Endothelial cell of umbilical vein (primary cell): ENCODE results near the gene ZNRF3. TPM values are rescaled to one million over a fixed set of nuclear protein-coding genes. Genes with fewer than 3 reads are reported as not detected.

Experiments used
- BruUV-seq: library from RNA; stranded (reverse); fragments of 400-500 nt; replicated peaks from 2 replicates; lab custom pipeline; 2021; lab: Mats Ljungman, UMichigan
- CTCF ChIA-PET: fragments of 300-600, 350-600 bp; sonication (Branson Sonifier 250); formaldehyde crosslinking; loops from one replicate; lab custom pipeline; 2021; ENCODE audit warnings: antibody characterized with exemption, inconsistent platforms; lab: Charles Lee
- POLR2A ChIA-PET: fragments of 300-600, 350-600 bp; sonication (Branson Sonifier 250); formaldehyde crosslinking; loops from one replicate; lab custom pipeline; 2021; ENCODE audit warnings: antibody characterized with exemption, inconsistent platforms; lab: Charles Lee
- DNase-seq: peaks from one replicate; pipeline ENCODE4 v3.0.0-alpha.2; 2011; ENCODE audit warnings: low read depth, low spot score
- FAIRE-seq: peaks from 2 replicates; lab custom pipeline; 2011; peaks lifted over from hg19 to GRCh38; lab: Jason Lieb, UNC
- H2AFZ ChIP-seq: 2 replicates; pipeline ENCODE4 v1.6.0; 2012; ENCODE audit warnings: low read depth, low read length, control low read depth, inconsistent platforms
- H3K27ac ChIP-seq: 2 replicates; pipeline ENCODE4 v1.5.1; 2011; ENCODE audit warnings: low read depth, mild to moderate bottlenecking, control low read depth, low read length, moderate library complexity; ENCODE audit not compliant: insufficient read depth
- H3K27me3 ChIP-seq, 2 experiments: 2 replicates each; pipeline versions ENCODE4 v1.6.0 to v1.6.1; 2011; ENCODE audit warnings: low read length in 2 of 2, mixed read lengths in 1 of 2; ENCODE audit not compliant: control insufficient read depth in 2 of 2, insufficient read depth in 2 of 2
- H3K36me3 ChIP-seq, 2 experiments: 2 replicates in 1 of 2; 3 replicates in 1 of 2; pipeline ENCODE4 v1.5.1; 2011; ENCODE audit warnings: low read length in 2 of 2, mild to moderate bottlenecking in 1 of 2, moderate library complexity in 1 of 2; ENCODE audit not compliant: control insufficient read depth in 2 of 2, insufficient read depth in 2 of 2; ENCODE audit errors: extremely low read depth in 1 of 2
- H3K4me1 ChIP-seq: 3 replicates; pipeline ENCODE4 v1.5.1; 2011; ENCODE audit warnings: mild to moderate bottlenecking, low read length; ENCODE audit not compliant: control insufficient read depth, insufficient read depth; ENCODE audit errors: extremely low read depth
- H3K4me2 ChIP-seq: 2 replicates; pipeline ENCODE4 v1.6.1; 2011; ENCODE audit warnings: low read length, control low read depth, mixed read lengths; ENCODE audit not compliant: insufficient read depth
- H3K4me3 ChIP-seq, 3 experiments: fragments of 200-600 bp in 1 of 3; sonication (generic), shearing (Covaris generic) in 1 of 3; replicated peaks in 1 of 3; 2 replicates each; pipeline ENCODE4 v1.5.1; 2011 to 2016; ENCODE audit warnings: control low read depth in 3 of 3, low read length in 3 of 3, mild to moderate bottlenecking in 2 of 3, inconsistent platforms in 1 of 3, low read depth in 1 of 3, moderate library complexity in 1 of 3; ENCODE audit not compliant: insufficient read depth in 1 of 3
- H3K79me2 ChIP-seq: 2 replicates; pipeline ENCODE4 v1.6.0; 2012; ENCODE audit warnings: low read length, inconsistent platforms; ENCODE audit not compliant: control insufficient read depth, insufficient read depth
- H3K9ac ChIP-seq: replicated peaks from 2 replicates; pipeline ENCODE3; 2011; ENCODE audit warnings: low read length, control low read depth; ENCODE audit not compliant: insufficient read depth; ENCODE audit errors: extremely low read depth
- H3K9me1 ChIP-seq: replicated peaks from 3 replicates; pipeline ENCODE4 v1.6.0; 2011; ENCODE audit warnings: mild to moderate bottlenecking, low read length; ENCODE audit not compliant: control insufficient read depth, insufficient read depth; ENCODE audit errors: extremely low read depth
- H3K9me3 ChIP-seq: replicated peaks from 2 replicates; pipeline ENCODE4 v1.5.1; 2012; ENCODE audit warnings: low read length, inconsistent platforms; ENCODE audit not compliant: control insufficient read depth, insufficient read depth
- H4K20me1 ChIP-seq: replicated peaks from 2 replicates; pipeline ENCODE3; 2011; ENCODE audit warnings: mild to moderate bottlenecking, low read length; ENCODE audit not compliant: control insufficient read depth, insufficient read depth; ENCODE audit errors: extremely low read depth
- CTCF ChIP-seq, 2 donors: IDR thresholded peaks; 1 replicate in 1 of 2; 2 replicates in 1 of 2; pipeline ENCODE4 v1.5.1; 2011; ENCODE audit warnings: low read length in 2 of 2, mild to moderate bottlenecking in 2 of 2, moderate library complexity in 2 of 2, control low read depth in 1 of 2, inconsistent platforms in 1 of 2, low read depth in 1 of 2; ENCODE audit not compliant: insufficient read depth in 1 of 2; ENCODE audit errors: extremely low read depth in 1 of 2
- EZH2 ChIP-seq: IDR thresholded peaks from 2 replicates; pipeline ENCODE4 v1.6.1; 2012; ENCODE audit warnings: borderline replicate concordance, low read depth, mild to moderate bottlenecking, moderate library complexity, low read length, inconsistent platforms; ENCODE audit not compliant: severe bottlenecking
- FOS ChIP-seq: IDR thresholded peaks from 2 replicates; pipeline ENCODE4 v1.6.1; 2011; ENCODE audit warnings: mild to moderate bottlenecking, low read length, moderate library complexity, borderline replicate concordance; ENCODE audit not compliant: insufficient read depth
- GATA2 ChIP-seq: IDR thresholded peaks from 2 replicates; pipeline ENCODE4 v1.7.0; 2011; ENCODE audit warnings: low read depth, mild to moderate bottlenecking, moderate library complexity, mixed read lengths, low read length; ENCODE audit not compliant: insufficient read length, insufficient read depth
- JUN ChIP-seq: IDR thresholded peaks from 2 replicates; pipeline ENCODE4 v1.6.1; 2011; ENCODE audit warnings: borderline replicate concordance, low read depth; ENCODE audit not compliant: insufficient read length, insufficient read depth
- MAX ChIP-seq: IDR thresholded peaks from 2 replicates; pipeline ENCODE4 v1.6.1; 2011; ENCODE audit not compliant: insufficient read depth, insufficient read length
- MYC ChIP-seq: IDR thresholded peaks from one replicate; pipeline ENCODE4 v1.6.1; 2011; ENCODE audit warnings: mild to moderate bottlenecking, low read depth, low read length
- POLR2A ChIP-seq: IDR thresholded peaks from 2 replicates; pipeline ENCODE4 v1.6.1; 2012; ENCODE audit warnings: low read depth, mild to moderate bottlenecking, control low read depth, low read length
- POLR2AphosphoS5 ChIP-seq: IDR thresholded peaks from 2 replicates; pipeline ENCODE4 v1.6.1; 2012; ENCODE audit warnings: low read depth, mild to moderate bottlenecking, control low read depth, low read length, moderate library complexity; ENCODE audit not compliant: insufficient read depth
- dilution Hi-C: fragments of 300-500 bp; cut with MboI; formaldehyde crosslinking; loops from one replicate; pipeline ENCODE4 v1.15.0; 2019; ENCODE audit warnings: low sequenced_read_pairs; ENCODE audit not compliant: extremely low pct_ligation_motif_present
- intact Hi-C: fragments of 100-400 bp; cut with micrococcal nuclease; formaldehyde crosslinking; loops from one replicate; pipeline ENCODE4 v1.10.0; 2022
- polyA plus RNA-seq, 4 experiments: library from polyadenylated mRNA; depleted of rRNA in 3 of 4; stranded (reverse) in 3 of 4; unstranded in 1 of 4; fragments of >200 nt; gene quantifications; 2 replicates each; pipeline versions ENCODE4 v1.2.1 to v1.2.3, GENCODE V29; 2011 to 2012; ENCODE audit warnings: missing spikeins in 1 of 4
- total RNA-seq: library from RNA; stranded (reverse); gene quantifications from 2 replicates; pipeline ENCODE4 v1.2.3, GENCODE V29; 2021

Gene ZNRF3
- total and polyA plus RNA-seq, 2 donors (not counting 3 experiments of a cell fraction or from before 2014, with no cell fraction given): 2.7 to 5.2 TPM

- TF ChIP-seq POLR2AphosphoS5 (no peak), EZH2 (peak; percentile 80)
- H4K20me1 ChIP-seq: no peaks in the 10 kb centered on the region
- DNase-seq: no peak
- intact Hi-C loops: no loop called here
- peaks cover 38% of the 10 kb centered on the region in 2 experiments for H3K27me3 ChIP-seq
- H3K36me3 ChIP-seq: no peaks in the 10 kb centered on the region
- H3K4me1 ChIP-seq: peaks cover 8% of the 10 kb centered on the region
- no peaks in the 10 kb centered on the region for H3K9me1 ChIP-seq
- no peaks in the 10 kb centered on the region for H3K9me3 ChIP-seq
- peak; percentile 57 for FAIRE-seq
- POLR2A ChIA-PET: no interaction called here
- H2AFZ ChIP-seq: peak overlapping the region; percentile 48
- H3K27ac ChIP-seq: no peak overlapping the region
- peak overlapping the region; percentile 76 for H3K4me2 ChIP-seq
- no peaks in the 10 kb centered on the region for H3K79me2 ChIP-seq
- H3K9ac ChIP-seq: no peak overlapping the region
- H3K4me3 ChIP-seq: peak overlapping the region; percentile 8 to 35 (median 28)
- dilution Hi-C loops: no loop called here
- no TSS peak for BruUV-seq
- CTCF ChIA-PET: no interaction called here
These were observed 188.1 kb downstream of the ZNRF3 start for GRCh38 chr22:29071261-29072045.

DNA sequence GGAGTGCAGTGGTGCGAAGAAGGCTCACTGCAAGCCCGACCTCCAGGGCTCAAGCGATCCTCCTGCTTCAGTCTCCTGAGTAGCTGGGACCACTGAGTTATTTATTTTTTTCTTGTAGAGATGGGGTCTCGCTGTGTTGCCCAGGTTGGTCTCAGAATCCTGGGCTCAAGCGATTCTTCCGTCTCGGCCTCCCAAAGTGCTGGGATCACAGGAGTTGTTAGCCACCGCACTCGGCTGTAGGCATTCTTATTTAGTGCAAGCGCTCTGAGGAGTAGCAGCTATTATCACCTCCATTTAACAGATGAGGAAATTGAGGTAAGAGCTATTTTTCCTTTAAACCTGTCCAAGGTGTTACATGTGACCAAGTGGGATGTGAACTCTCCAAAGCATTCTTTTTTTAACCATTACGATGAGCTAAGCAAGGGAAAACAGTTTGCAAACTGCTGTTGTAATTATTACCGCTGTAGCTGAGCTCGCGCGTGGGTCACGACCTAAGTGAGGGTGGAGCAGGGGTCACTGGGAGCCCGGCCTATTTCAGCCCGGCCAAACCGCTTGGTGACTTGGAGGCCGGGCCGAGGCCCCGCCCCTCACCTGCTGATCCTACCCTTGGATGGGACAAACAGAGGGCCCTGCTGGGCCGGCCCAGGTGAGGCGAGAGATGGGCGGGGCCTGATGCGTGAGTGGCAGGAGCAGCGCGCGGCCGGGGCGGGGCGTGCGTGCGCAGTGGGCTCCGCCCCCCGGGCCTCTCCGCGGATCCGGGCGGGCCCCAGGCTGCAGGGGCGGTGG lies 189.0 kb downstream of the ZNRF3 start:
- Histone ChIP-seq H3K9me1 (no peaks in the 10 kb centered on the region), H3K4me3 (peak overlapping the region in 2 of 3 experiments; percentile 46), H3K36me3 (no peaks in the 10 kb centered on the region), H3K27ac (no peak overlapping the region), H2AFZ (peak overlapping the region; percentile 42), H3K9me3 (no peaks in the 10 kb centered on the region), H3K4me2 (peak overlapping the region; percentile 76), H3K27me3 (peaks cover 38% of the 10 kb centered on the region in 2 experiments), H3K9ac (no peak overlapping the region), H3K79me2 (no peaks in the 10 kb centered on the region), H4K20me1 (no peaks in the 10 kb centered on the region), H3K4me1 (peaks cover 8% of the 10 kb centered on the region)
- CTCF ChIA-PET: interaction anchor here (0.6 to 1.3 kb wide), 6 partner anchors 9 to 217 kb away, joined by 3 to 6 read pairs (median 3); no protein-coding TSS in a partner anchor
- FAIRE-seq (peak; percentile 77), DNase-seq (peak; percentile 50)
- dilution Hi-C loops (no loop called here), intact Hi-C loops (no loop called here)
- POLR2A ChIA-PET: no interaction called here
- no TSS peak for BruUV-seq
- no peak for TF ChIP-seq FOS
- no peak for TF ChIP-seq GATA2
- TF ChIP-seq EZH2: no peak
- TF ChIP-seq CTCF (IDR thresholded peaks at IDR 0.05; ENCODE audit: extremely low read depth in 1 of 2, insufficient read depth in 1 of 2, low read depth in 1 of 2, low read length in 2 of 2): no peak
- TF ChIP-seq JUN: no peak
- no peak for TF ChIP-seq POLR2AphosphoS5
- no peak for TF ChIP-seq MYC
- TF ChIP-seq MAX: no peak
- no peak for TF ChIP-seq POLR2A
